CD14-positive monocyte (primary cell): ENCODE data around the gene SLC35D2. TPM values are rescaled to one million over a fixed set of nuclear protein-coding genes. Genes with fewer than 3 reads are reported as not detected.

Experiments
- DNase-seq, 3 donors: peaks; one replicate each; pipeline ENCODE4 v3.0.0-alpha.2; 2011 to 2022
- H2AFZ ChIP-seq: 2 replicates; pipeline ENCODE4 v1.6.0; 2012; ENCODE audit warnings: mild to moderate bottlenecking, low read depth, low read length, inconsistent platforms; ENCODE audit not compliant: insufficient read depth, poor library complexity, severe bottlenecking
- H3K27ac ChIP-seq, 2 donors: 1 replicate in 1 of 2; 2 replicates in 1 of 2; pipeline ENCODE4 v1.5.1; 2012 to 2013; ENCODE audit warnings: low read length in 2 of 2, control low read depth in 1 of 2, inconsistent platforms in 1 of 2, low read depth in 1 of 2, mild to moderate bottlenecking in 1 of 2
- H3K27me3 ChIP-seq, 2 donors: one replicate each; pipeline versions ENCODE4 v1.6.0 to v1.6.1; 2011 to 2013; ENCODE audit warnings: low read length in 2 of 2; ENCODE audit not compliant: control insufficient read depth in 2 of 2, insufficient read depth in 2 of 2
- H3K36me3 ChIP-seq, 2 donors: replicated peaks in 1 of 2; 1 replicate in 1 of 2; 2 replicates in 1 of 2; pipeline versions ENCODE4 v1.5.1 to v1.6.1; 2012 to 2013; ENCODE audit warnings: low read length in 2 of 2, control low read depth in 1 of 2, inconsistent platforms in 1 of 2, mild to moderate bottlenecking in 1 of 2; ENCODE audit not compliant: insufficient read depth in 2 of 2, control insufficient read depth in 1 of 2
- H3K4me1 ChIP-seq, 2 donors: 1 replicate in 1 of 2; 2 replicates in 1 of 2; pipeline versions ENCODE4 v1.5.1 to v1.6.1; 2012 to 2013; ENCODE audit warnings: low read length in 2 of 2, control low read depth in 1 of 2, inconsistent platforms in 1 of 2, mild to moderate bottlenecking in 1 of 2, moderate library complexity in 1 of 2; ENCODE audit not compliant: insufficient read depth in 2 of 2, control insufficient read depth in 1 of 2
- H3K4me2 ChIP-seq: replicated peaks from 2 replicates; pipeline ENCODE3; 2012; ENCODE audit warnings: low read length, moderate library complexity, mild to moderate bottlenecking; ENCODE audit not compliant: poor library complexity, severe bottlenecking; ENCODE audit errors: extremely low read depth
- H3K4me3 ChIP-seq, 3 experiments: fragments of 200-600 bp in 1 of 3; sonication (generic) in 1 of 3; replicated peaks in 1 of 3; 1 replicate in 2 of 3; 2 replicates in 1 of 3; pipeline ENCODE4 v1.5.1; 2011 to 2013; ENCODE audit warnings: low read length in 3 of 3, mild to moderate bottlenecking in 3 of 3, control low read depth in 2 of 3, low read depth in 2 of 3, inconsistent platforms in 1 of 3, moderate library complexity in 1 of 3
- H3K79me2 ChIP-seq: 2 replicates; pipeline ENCODE4 v1.6.0; 2012; ENCODE audit warnings: mild to moderate bottlenecking, control low read depth, inconsistent platforms, low read length, moderate library complexity; ENCODE audit not compliant: insufficient read depth
- H3K9ac ChIP-seq: 2 replicates; pipeline ENCODE4 v1.6.0; 2017; ENCODE audit warnings: low read length, mild to moderate bottlenecking; ENCODE audit not compliant: insufficient read depth, poor library complexity, severe bottlenecking
- H3K9me3 ChIP-seq, 2 donors: replicated peaks in 1 of 2; 1 replicate in 1 of 2; 2 replicates in 1 of 2; pipeline versions ENCODE4 v1.5.1 to v1.6.1; 2012 to 2013; ENCODE audit warnings: low read length in 2 of 2, control low read depth in 1 of 2; ENCODE audit not compliant: control insufficient read depth in 1 of 2, insufficient read depth in 1 of 2
- H4K20me1 ChIP-seq: 2 replicates; pipeline ENCODE4 v1.6.0; 2012; ENCODE audit warnings: mild to moderate bottlenecking, low read length, control low read depth, moderate library complexity; ENCODE audit not compliant: insufficient read depth
- H3K27ac Mint-ChIP-seq, 7 donors: one replicate each; pipeline ENCODE4 v1.8.0; 2020; ENCODE audit warnings: mild to moderate bottlenecking in 7 of 7, mixed read lengths in 7 of 7, moderate library complexity in 6 of 7, inconsistent platforms in 2 of 7
- H3K27me3 Mint-ChIP-seq, 3 donors: one replicate each; pipeline ENCODE4 v1.8.0; 2021 to 2022; ENCODE audit warnings: low read depth in 3 of 3, mild to moderate bottlenecking in 3 of 3, mixed read lengths in 3 of 3, moderate library complexity in 3 of 3, inconsistent platforms in 1 of 3
- H3K36me3 Mint-ChIP-seq, 2 donors: one replicate each; pipeline ENCODE4 v1.8.0; 2020; ENCODE audit warnings: mixed read lengths in 2 of 2, inconsistent platforms in 1 of 2, mild to moderate bottlenecking in 1 of 2
- H3K4me1 Mint-ChIP-seq: one replicate; pipeline ENCODE4 v1.8.0; 2020; ENCODE audit warnings: mild to moderate bottlenecking, mixed read lengths
- H3K4me3 Mint-ChIP-seq, 2 donors: one replicate each; pipeline ENCODE4 v1.8.0; 2020; ENCODE audit warnings: mild to moderate bottlenecking in 2 of 2, mixed read lengths in 2 of 2, moderate library complexity in 1 of 2
- H3K9me3 Mint-ChIP-seq, 7 donors: one replicate each; pipeline ENCODE4 v1.8.0; 2020 to 2022; ENCODE audit warnings: mixed read lengths in 7 of 7, mild to moderate bottlenecking in 6 of 7, moderate library complexity in 6 of 7, inconsistent platforms in 2 of 7
- CTCF ChIP-seq: fragments of 200-600 bp; IDR thresholded peaks from one replicate; pipeline ENCODE4 v1.8.0; 2022; ENCODE audit warnings: antibody characterized with exemption, mild to moderate bottlenecking
- WGBS: methylation state at CpG from one replicate; pipeline ENCODE4 v1.1.5; 2013; ENCODE audit warnings: missing lambda C conversion rate; ENCODE audit not compliant: insufficient coverage; 5-methylcytosine and 5-hydroxymethylcytosine counted together
- intact Hi-C, 2 donors: fragments of 100-400 bp; cut with micrococcal nuclease; formaldehyde crosslinking; loops; one replicate each; pipeline versions ENCODE4 v1.15.0 to v1.15.1; 2023
- polyA plus RNA-seq, 3 donors: library from polyadenylated mRNA; depleted of rRNA in 1 of 3; unstranded in 2 of 3; stranded (reverse) in 1 of 3; fragments of 300-500 nt in 2 of 3; fragments of >200 nt in 1 of 3; fragmentation: Illumina TruSeq in 2 of 3; gene quantifications; 1 replicate in 2 of 3; 2 replicates in 1 of 3; pipeline ENCODE4 v1.2.3, GENCODE V29; 2012 to 2021

The SLC35D2 gene
- polyA plus RNA-seq, 3 donors, result 14.8 to 27.4 (median 20.0) TPM

GRCh38 chr9:96408409-96409280, 25.1 kb upstream of the SLC35D2 start:
- no peak for DNase-seq
- H3K79me2 ChIP-seq, result peaks cover 95% of the 10 kb centered on the region
- no peaks in the 10 kb centered on the region for H3K9me3 ChIP-seq
- H3K9ac ChIP-seq, result no peak overlapping the region
- intact Hi-C loops, result no loop called here
- peak overlapping the region; percentile 6 for H3K4me2 ChIP-seq
- Mint-ChIP-seq H3K27me3 (peaks cover 0 to 2% (median 1%) of the 10 kb centered on the region in 3 donors), H3K36me3 (no peaks in the 10 kb centered on the region), H3K4me1 (peaks cover 30% of the 10 kb centered on the region), H3K27ac (peak overlapping the region in 6 of 7 donors; percentile 51 to 91 (median 74)), H3K9me3 (no peaks in the 10 kb centered on the region), H3K4me3 (no peak overlapping the region)
- no peaks in the 10 kb centered on the region for H3K36me3 ChIP-seq
- 60% methylated on average over 6 of the region's 9 CpGs for WGBS
- peak overlapping the region; percentile 63 for H2AFZ ChIP-seq
- H3K4me3 ChIP-seq, result no peak overlapping the region
- H3K27ac ChIP-seq, result peak overlapping the region in 1 of 2 donors; percentile 56
- H3K4me1 ChIP-seq, result peaks cover 11 to 14% of the 10 kb centered on the region in 2 donors
- TF ChIP-seq CTCF, result no peak
- no peaks in the 10 kb centered on the region for H4K20me1 ChIP-seq
- no peaks in the 10 kb centered on the region for H3K27me3 ChIP-seq

- H3K4me3 ChIP-seq, result no peak overlapping the region
Measured at GRCh38 chr9:96400132-96400910, 16.8 kb upstream of the SLC35D2 start.

More at GRCh38 chr9:96400132-96400910, 16.8 kb upstream of the SLC35D2 start:
- no peaks in the 10 kb centered on the region for H4K20me1 ChIP-seq
- Mint-ChIP-seq H3K27me3 (peaks cover 0 to 2% (median 1%) of the 10 kb centered on the region in 3 donors), H3K27ac (peak overlapping the region in 3 of 7 donors; percentile 4 to 27 (median 9)), H3K4me1 (peaks cover 6% of the 10 kb centered on the region), H3K9me3 (peaks cover 2 to 13% (median 8%) of the 10 kb centered on the region in 7 donors), H3K36me3 (peaks cover 0 to 5% of the 10 kb centered on the region in 2 donors), H3K4me3 (no peak overlapping the region)
- H3K4me2 ChIP-seq, result no peak overlapping the region
- H3K27ac ChIP-seq, result no peak overlapping the region
- H3K36me3 ChIP-seq, result no peaks in the 10 kb centered on the region
- DNase-seq, result no peak
- no peaks in the 10 kb centered on the region for H3K27me3 ChIP-seq
- H3K79me2 ChIP-seq, result peaks cover 84% of the 10 kb centered on the region
- H3K9ac ChIP-seq, result no peak overlapping the region
- peaks cover 0 to 4% of the 10 kb centered on the region in 2 donors for H3K9me3 ChIP-seq
- TF ChIP-seq CTCF, result no peak
- no peaks in the 10 kb centered on the region for H3K4me1 ChIP-seq
- intact Hi-C loops, result no loop called here
- no peak overlapping the region for H2AFZ ChIP-seq
